ENCODE results near the gene PNMA1. TPM values are rescaled to one million over a fixed set of nuclear protein-coding genes. Genes with fewer than 3 reads are reported as not detected.
A peak's percentile ranks its signal among the peaks of the same experiment; 100 is the strongest.

PNMA1 gene
- total RNA-seq, 1 experiment from 2014 or later: 12.9 TPM

DNA sequence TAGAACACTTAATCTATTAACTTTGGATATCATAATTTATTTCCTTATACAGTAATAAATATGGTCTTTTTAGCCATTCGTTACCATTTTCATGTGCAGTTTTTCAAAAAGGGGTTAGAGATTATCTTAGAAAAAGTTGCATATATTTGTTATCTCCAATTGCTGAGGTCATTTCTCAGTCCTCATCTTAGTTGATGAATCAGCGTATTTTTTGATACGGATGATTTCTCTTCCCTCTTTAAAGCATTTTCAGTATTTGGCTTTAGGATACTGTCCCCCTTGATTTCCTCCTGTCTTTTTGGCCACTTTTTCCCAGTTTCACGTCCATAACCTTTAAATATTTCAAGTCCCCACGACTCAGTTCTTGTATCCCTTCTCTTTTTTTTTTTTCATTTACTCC lies 47.6 kb downstream of the PNMA1 start:
- no peak for DNase-seq (ENCODE audit: low spot score)

DNA sequence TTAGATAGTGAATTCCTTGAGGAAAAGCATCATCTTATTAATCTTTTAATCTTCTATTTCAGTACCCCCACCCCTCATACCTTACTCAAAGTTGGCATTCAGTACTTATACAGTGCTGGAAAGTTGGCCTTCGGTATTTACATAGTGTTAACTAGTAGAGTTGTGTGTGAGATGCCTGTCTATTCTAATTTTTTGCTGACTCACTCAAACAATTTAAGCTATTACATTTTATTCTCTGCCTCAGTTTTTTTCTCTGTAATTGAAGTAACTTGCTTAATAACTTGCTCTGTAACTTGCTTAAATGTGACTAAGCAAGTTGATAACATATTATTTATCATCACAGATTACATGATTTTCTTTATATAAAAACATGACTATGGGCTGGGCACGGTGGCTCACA lies 49.1 kb downstream of the PNMA1 start:
- DNase-seq (ENCODE audit: low spot score): no peak

DNA sequence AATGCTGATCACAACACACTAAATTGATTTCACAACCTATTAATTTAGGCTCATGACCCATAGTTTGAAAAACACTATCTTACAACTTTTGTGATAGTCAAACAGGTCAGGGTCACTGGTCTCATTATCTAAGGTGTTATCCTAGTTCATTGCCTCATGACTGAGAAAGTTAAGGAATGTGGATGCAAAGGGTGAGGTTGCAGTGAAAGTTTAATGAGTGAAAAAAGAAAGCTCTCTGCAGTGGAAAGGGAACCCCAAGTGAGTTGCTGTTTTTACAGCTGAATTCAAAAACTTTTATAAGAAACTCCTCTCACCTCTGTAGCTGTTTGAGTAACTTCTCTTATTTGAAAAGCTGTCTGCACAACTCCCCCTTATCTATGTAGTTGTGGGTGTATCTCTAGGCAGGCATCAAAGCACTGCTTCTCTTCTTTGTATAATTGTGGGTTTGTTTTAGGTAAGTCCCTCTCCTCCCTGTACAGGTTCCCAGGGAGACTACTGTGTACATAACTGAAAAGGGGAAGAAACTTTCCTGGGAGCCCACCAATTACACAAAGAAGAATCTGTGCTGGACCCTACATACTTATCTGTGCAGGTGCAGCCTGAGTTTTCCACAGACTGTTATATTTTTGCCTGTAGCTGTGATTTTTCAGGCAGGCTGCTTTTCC lies 50.5 kb downstream of the PNMA1 start:
- DNase-seq (ENCODE audit: low spot score): no peak

DNA sequence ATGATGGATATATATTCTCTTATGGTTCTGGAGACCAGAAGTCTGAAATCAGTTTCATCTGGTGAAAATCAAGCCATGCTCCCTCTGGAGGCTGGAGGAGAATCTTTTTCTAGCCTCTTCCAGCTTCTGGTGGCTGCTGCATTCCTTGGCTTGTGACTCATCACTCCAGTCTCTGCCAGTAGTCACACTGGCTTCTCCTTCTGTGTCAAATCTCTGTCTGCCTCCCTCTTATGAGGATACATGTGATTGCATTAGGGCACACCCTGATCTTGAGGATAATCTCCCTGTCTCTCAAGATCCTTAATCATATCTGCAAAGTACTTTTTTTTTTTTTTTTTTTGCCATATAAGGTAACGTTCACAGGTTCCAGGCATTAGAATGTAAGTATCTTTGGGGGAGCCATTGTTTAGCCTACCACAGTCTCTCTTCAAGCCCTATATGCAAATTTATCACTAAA lies 51.7 kb downstream of the PNMA1 start:
- peak; percentile 92 for DNase-seq (ENCODE audit: low spot score)

DNA sequence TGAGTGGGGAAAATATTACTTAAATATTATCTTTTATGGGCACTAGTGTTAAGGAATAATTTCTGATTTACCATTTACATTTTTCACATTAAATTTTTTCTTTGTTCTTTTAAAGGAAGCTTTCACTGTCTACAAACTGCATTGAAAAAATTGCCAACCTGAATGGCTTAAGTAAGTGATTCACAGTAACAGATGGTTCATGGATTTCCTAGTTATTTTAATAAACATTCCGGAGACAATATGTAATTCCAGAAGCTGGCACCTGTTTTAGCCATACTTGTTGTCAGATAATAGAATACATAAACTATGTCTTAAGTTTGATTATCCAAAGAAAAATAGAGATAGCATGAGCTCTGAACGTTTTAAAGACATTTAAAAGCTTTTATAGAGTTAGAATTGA lies 52.3 kb downstream of the PNMA1 start:
- DNase-seq (ENCODE audit: low spot score): no peak

Other genes starting within 250 kb of the PNMA1 start
- gene RIOX1, start 223.5 kb downstream of the PNMA1 start, total RNA-seq (2014; rRNA removed; shearing (Covaris generic)): 9.0 and 12.3 TPM in 2 replicates
- gene ACOT1, start 177.2 kb downstream of the PNMA1 start, total RNA-seq (2014; rRNA removed; shearing (Covaris generic)): not detected in 2 replicates
- not detected in 2 replicates for gene HEATR4, start 155.4 kb downstream of the PNMA1 start, total RNA-seq (2014; rRNA removed; shearing (Covaris generic))
- 39.0 and 41.0 TPM in 2 replicates for gene ACOT2, start 145.2 kb downstream of the PNMA1 start, total RNA-seq (2014; rRNA removed; shearing (Covaris generic))
- 0.19 TPM in 1 of 2 replicates, not detected in the other for gene ACOT4, start 122.5 kb downstream of the PNMA1 start, total RNA-seq (2014; rRNA removed; shearing (Covaris generic))
- not detected in 2 replicates for gene ACOT6, start 101.9 kb downstream of the PNMA1 start, total RNA-seq (2014; rRNA removed; shearing (Covaris generic))
- gene DNAL1, start 69.4 kb downstream of the PNMA1 start, total RNA-seq (2014; rRNA removed; shearing (Covaris generic)): 8.1 and 14.4 TPM in 2 replicates
- 1.8 and 7.2 TPM in 2 replicates for gene PTGR2, start 137.4 kb upstream of the PNMA1 start, total RNA-seq (2014; rRNA removed; shearing (Covaris generic))
- gene ZNF410, start 172.5 kb upstream of the PNMA1 start, total RNA-seq (2014; rRNA removed; shearing (Covaris generic)): 94.4 and 95.4 TPM in 2 replicates
- gene FAM161B, start 235.7 kb upstream of the PNMA1 start, total RNA-seq (2014; rRNA removed; shearing (Covaris generic)): 1.1 and 1.3 TPM in 2 replicates
- gene COQ6, start 235.9 kb upstream of the PNMA1 start, total RNA-seq (2014; rRNA removed; shearing (Covaris generic)): 19.9 and 38.5 TPM in 2 replicates